Chondrocyte (in vitro differentiated cells): ENCODE results near the gene ZSCAN9. TPM values are rescaled to one million over a fixed set of nuclear protein-coding genes. Genes with fewer than 3 reads are reported as not detected.

ENCODE experiments used
- DNase-seq: peaks from one replicate; pipeline ENCODE4 v3.0.0; 2021; ENCODE audit warnings: mixed read lengths, low spot score
- H3K27ac Mint-ChIP-seq: one replicate; pipeline ENCODE4 v1.8.0; 2021; ENCODE audit warnings: mild to moderate bottlenecking, moderate library complexity, mixed read lengths; ENCODE audit not compliant: unreplicated experiment
- H3K27me3 Mint-ChIP-seq: 2 replicates; pipeline ENCODE4 v1.8.0; 2021; ENCODE audit warnings: low read depth, mixed read lengths
- H3K36me3 Mint-ChIP-seq: 2 replicates; pipeline ENCODE4 v1.8.0; 2021; ENCODE audit warnings: low read depth, mixed read lengths
- H3K4me1 Mint-ChIP-seq: 2 replicates; pipeline ENCODE4 v1.8.0; 2021; ENCODE audit warnings: low read depth, mild to moderate bottlenecking, mixed read lengths
- H3K4me3 Mint-ChIP-seq: one replicate; pipeline ENCODE4 v1.8.0; 2021; ENCODE audit warnings: mild to moderate bottlenecking, moderate library complexity, mixed read lengths; ENCODE audit not compliant: unreplicated experiment
- H3K9me3 Mint-ChIP-seq: 2 replicates; pipeline ENCODE4 v1.8.0; 2021; ENCODE audit warnings: low read depth, mixed read lengths
- total RNA-seq: library from RNA; stranded (reverse); gene quantifications from 3 replicates; pipeline ENCODE4 v1.2.1, GENCODE V29; 2021
- TF ChIP-seq, protein P1 (sequence below): fragments of 200-600 bp; sonication (generic); IDR thresholded peaks from 2 replicates; pipeline ENCODE4 v1.5.0; 2021; ENCODE audit warnings: antibody characterized with exemption, mild to moderate bottlenecking, moderate library complexity

ZSCAN9 gene
- total RNA-seq, 1 donor from 2014 or later = 13.0 TPM

- Mint-ChIP-seq H3K9me3 (peaks cover 15% of the 10 kb centered on the region), H3K36me3 (peaks cover 2% of the 10 kb centered on the region), H3K27ac (no peak overlapping the region), H3K4me3 (peak overlapping the region; percentile 91), H3K4me1 (peaks cover 32% of the 10 kb centered on the region), H3K27me3 (peaks cover 61% of the 10 kb centered on the region)
- DNase-seq = no peak
- TF ChIP-seq, protein P1, sequence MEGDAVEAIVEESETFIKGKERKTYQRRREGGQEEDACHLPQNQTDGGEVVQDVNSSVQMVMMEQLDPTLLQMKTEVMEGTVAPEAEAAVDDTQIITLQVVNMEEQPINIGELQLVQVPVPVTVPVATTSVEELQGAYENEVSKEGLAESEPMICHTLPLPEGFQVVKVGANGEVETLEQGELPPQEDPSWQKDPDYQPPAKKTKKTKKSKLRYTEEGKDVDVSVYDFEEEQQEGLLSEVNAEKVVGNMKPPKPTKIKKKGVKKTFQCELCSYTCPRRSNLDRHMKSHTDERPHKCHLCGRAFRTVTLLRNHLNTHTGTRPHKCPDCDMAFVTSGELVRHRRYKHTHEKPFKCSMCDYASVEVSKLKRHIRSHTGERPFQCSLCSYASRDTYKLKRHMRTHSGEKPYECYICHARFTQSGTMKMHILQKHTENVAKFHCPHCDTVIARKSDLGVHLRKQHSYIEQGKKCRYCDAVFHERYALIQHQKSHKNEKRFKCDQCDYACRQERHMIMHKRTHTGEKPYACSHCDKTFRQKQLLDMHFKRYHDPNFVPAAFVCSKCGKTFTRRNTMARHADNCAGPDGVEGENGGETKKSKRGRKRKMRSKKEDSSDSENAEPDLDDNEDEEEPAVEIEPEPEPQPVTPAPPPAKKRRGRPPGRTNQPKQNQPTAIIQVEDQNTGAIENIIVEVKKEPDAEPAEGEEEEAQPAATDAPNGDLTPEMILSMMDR = no peak
Measured at GRCh38 chr6:28208111-28208659, 16.9 kb upstream of the ZSCAN9 start.

DNA sequence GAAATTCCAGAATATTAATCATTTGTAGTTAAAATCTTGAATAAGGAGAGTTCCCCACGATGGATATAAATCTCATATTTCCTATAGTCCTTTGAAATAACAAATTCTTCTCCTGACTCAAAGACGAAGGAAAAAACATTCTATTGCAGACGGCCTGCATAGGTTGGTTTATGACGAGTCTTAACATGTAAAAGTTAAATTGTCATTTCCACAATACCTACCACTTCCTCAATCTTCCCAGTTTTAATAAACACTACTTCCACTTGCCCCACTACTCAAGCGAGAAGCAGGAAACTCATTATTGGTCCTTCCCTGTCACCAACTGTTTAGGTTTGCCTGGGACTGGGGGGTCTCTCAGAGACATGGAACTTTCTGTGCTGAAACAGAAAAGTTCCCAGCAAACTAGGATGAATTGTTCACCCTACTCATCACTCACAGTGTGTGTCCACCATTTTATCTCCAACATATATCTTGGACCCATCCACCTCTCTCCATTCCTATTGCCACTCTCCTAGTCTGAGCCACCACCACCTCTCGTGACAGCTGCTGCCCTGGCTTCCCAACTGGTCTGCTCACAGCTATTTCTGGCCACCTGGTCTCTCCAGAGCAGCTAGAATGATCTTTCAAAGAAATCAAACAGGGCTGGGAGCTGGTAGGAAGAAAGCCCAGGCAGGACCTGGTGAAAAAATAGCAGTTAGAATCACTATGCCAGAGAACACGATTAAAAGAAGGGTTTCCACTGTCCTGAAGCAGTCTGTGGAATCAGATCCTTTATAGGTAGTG is 15.1 kb upstream of the ZSCAN9 start:
- Mint-ChIP-seq H3K9me3 (peaks cover 10% of the 10 kb centered on the region), H3K4me3 (no peak overlapping the region), H3K4me1 (peaks cover 32% of the 10 kb centered on the region), H3K27ac (no peak overlapping the region), H3K36me3 (peaks cover 2% of the 10 kb centered on the region), H3K27me3 (peaks cover 57% of the 10 kb centered on the region)
- DNase-seq = no peak
- TF ChIP-seq, protein P1 = no peak

GRCh38 chr6:28211840-28212509 is 13.1 kb upstream of the ZSCAN9 start:
- TF ChIP-seq, protein P1 = no peak
- peaks cover 55% of the 10 kb centered on the region for H3K27me3 Mint-ChIP-seq

DNA sequence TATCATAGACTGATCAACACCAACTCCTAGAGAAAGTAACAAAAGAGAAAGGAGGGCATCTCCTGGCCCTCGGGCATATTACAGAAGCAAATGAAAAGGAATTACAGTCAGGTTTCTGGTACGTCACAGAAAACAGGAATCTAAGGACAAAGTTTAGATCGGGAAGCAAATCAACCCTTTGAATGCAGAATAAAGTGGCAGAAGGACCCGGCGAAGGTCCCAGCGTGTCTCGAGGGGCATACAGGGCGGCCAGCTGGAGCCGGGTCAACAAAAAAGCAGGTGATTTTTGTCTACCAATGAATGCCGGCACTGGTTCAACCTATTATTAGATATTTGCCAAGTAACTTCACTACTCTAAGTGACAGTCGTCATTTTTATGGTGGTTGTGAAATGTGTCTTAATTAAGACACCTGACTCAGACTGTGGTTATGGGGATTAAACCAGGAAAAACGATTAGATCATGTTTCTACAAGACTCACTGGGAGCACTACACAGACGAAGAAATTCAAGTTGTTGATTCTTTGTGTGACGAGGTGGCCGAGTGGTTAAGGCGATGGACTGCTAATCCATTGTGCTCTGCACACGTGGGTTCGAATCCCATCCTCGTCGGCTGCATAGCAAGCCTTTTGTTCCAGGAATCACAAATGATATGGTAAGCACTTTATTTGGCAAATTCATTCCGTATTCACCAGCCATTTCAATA is 12.4 kb upstream of the ZSCAN9 start:
- H3K9me3 Mint-ChIP-seq = no peaks in the 10 kb centered on the region
- peaks cover 26% of the 10 kb centered on the region for H3K4me1 Mint-ChIP-seq
- peak overlapping the region; percentile 67 for H3K27ac Mint-ChIP-seq
- TF ChIP-seq, protein P1 = peak; percentile 47
- no peak for DNase-seq
- peaks cover 48% of the 10 kb centered on the region for H3K27me3 Mint-ChIP-seq
- peak overlapping the region; percentile 74 for H3K4me3 Mint-ChIP-seq
- peaks cover 2% of the 10 kb centered on the region for H3K36me3 Mint-ChIP-seq

More at GRCh38 chr6:28211840-28212509, 13.1 kb upstream of the ZSCAN9 start:
- Mint-ChIP-seq H3K4me3 (peak overlapping the region; percentile 74), H3K36me3 (peaks cover 2% of the 10 kb centered on the region), H3K9me3 (no peaks in the 10 kb centered on the region), H3K27ac (peak overlapping the region; percentile 67), H3K4me1 (peaks cover 32% of the 10 kb centered on the region)
- DNase-seq = no peak

GRCh38 chr6:28213213-28213523 is 11.9 kb upstream of the ZSCAN9 start:
- Mint-ChIP-seq H3K4me1 (peaks cover 21% of the 10 kb centered on the region), H3K27ac (no peak overlapping the region), H3K27me3 (peaks cover 43% of the 10 kb centered on the region)

More at GRCh38 chr6:28213213-28213523, 11.9 kb upstream of the ZSCAN9 start:
- TF ChIP-seq, protein P1 = no peak
- H3K4me3 Mint-ChIP-seq = peak overlapping the region; percentile 74
- H3K9me3 Mint-ChIP-seq = no peaks in the 10 kb centered on the region
- no peak for DNase-seq
- peaks cover under 1% of the 10 kb centered on the region for H3K36me3 Mint-ChIP-seq
